Liver (tissue), 9 donors: ENCODE data around the gene JAZF1. TPM values are rescaled to one million over a fixed set of nuclear protein-coding genes. Genes with fewer than 3 reads are reported as not detected.
A peak's percentile ranks its signal among the peaks of the same experiment; 100 is the strongest.

Source experiments
- DNase-seq: peaks from one replicate; pipeline ENCODE4 v3.0.0-alpha.2; 2017; ENCODE audit warnings: low spot score
- H3K27ac ChIP-seq, 2 donors: one replicate each; pipeline ENCODE4 v1.7.0; 2013; ENCODE audit warnings: inconsistent platforms in 2 of 2, low read length in 2 of 2, control low read depth in 1 of 2, low read depth in 1 of 2, mild to moderate bottlenecking in 1 of 2
- H3K27me3 ChIP-seq, 4 donors: one replicate each; pipeline versions ENCODE4 v1.6.1 to v1.7.0; 2013; ENCODE audit warnings: low read length in 3 of 4, inconsistent platforms in 1 of 4, mild to moderate bottlenecking in 1 of 4, moderate library complexity in 1 of 4; ENCODE audit not compliant: control insufficient read depth in 4 of 4, insufficient read depth in 4 of 4
- H3K36me3 ChIP-seq, 4 donors: one replicate each; pipeline versions ENCODE4 v1.6.1 to v1.7.0; 2013; ENCODE audit warnings: low read length in 3 of 4, mild to moderate bottlenecking in 3 of 4, low read depth in 1 of 4, moderate library complexity in 1 of 4; ENCODE audit not compliant: control insufficient read depth in 4 of 4, insufficient read depth in 3 of 4
- H3K4me1 ChIP-seq, 4 donors: one replicate each; pipeline versions ENCODE4 v1.6.1 to v1.7.0; 2013; ENCODE audit warnings: low read length in 3 of 4, mild to moderate bottlenecking in 3 of 4, moderate library complexity in 1 of 4; ENCODE audit not compliant: control insufficient read depth in 4 of 4, insufficient read depth in 4 of 4
- H3K4me3 ChIP-seq, 3 donors: one replicate each; pipeline versions ENCODE4 v1.6.1 to v1.7.0; 2013; ENCODE audit warnings: low read length in 3 of 3, control low read depth in 1 of 3, low read depth in 1 of 3, mild to moderate bottlenecking in 1 of 3
- H3K9ac ChIP-seq, 2 donors: one replicate each; pipeline ENCODE4 v1.7.0; 2013; ENCODE audit warnings: low read length in 2 of 2, mild to moderate bottlenecking in 2 of 2, moderate library complexity in 2 of 2, control low read depth in 1 of 2, low read depth in 1 of 2
- H3K9me3 ChIP-seq, 4 donors: one replicate each; pipeline versions ENCODE4 v1.6.1 to v1.7.0; 2013; ENCODE audit warnings: low read length in 3 of 4; ENCODE audit not compliant: control insufficient read depth in 4 of 4
- ATF3 ChIP-seq: IDR thresholded peaks from 2 replicates; pipeline ENCODE4 v1.6.1; 2016; ENCODE audit warnings: antibody characterized with exemption
- CTCF ChIP-seq: fragments of 150-350 bp; IDR thresholded peaks from 2 replicates; pipeline ENCODE4 v1.5.1; 2017; ENCODE audit warnings: improper control_type of control experiment, low read depth, low read length; ENCODE audit not compliant: missing input control
- EGR1 ChIP-seq, 2 donors: IDR thresholded peaks; 2 replicates each; pipeline ENCODE4 v1.6.1; 2016 to 2018; ENCODE audit warnings: antibody characterized with exemption in 2 of 2, low read depth in 2 of 2
- FOXA1 ChIP-seq: IDR thresholded peaks from 2 replicates; pipeline ENCODE4 v1.6.1; 2016; ENCODE audit warnings: antibody characterized with exemption
- FOXA2 ChIP-seq: IDR thresholded peaks from 2 replicates; pipeline ENCODE4 v1.6.1; 2016; ENCODE audit warnings: antibody characterized with exemption
- GABPA ChIP-seq, 2 donors: IDR thresholded peaks in 1 of 2; conservative IDR thresholded peaks in 1 of 2; 2 replicates each; pipeline ENCODE4 v1.6.1; 2016; ENCODE audit warnings: antibody characterized with exemption in 2 of 2, mild to moderate bottlenecking in 1 of 2, moderate library complexity in 1 of 2
- HNF4A ChIP-seq, 2 donors: conservative IDR thresholded peaks; 2 replicates each; pipeline ENCODE4 v1.6.1; 2016; ENCODE audit warnings: antibody characterized with exemption in 2 of 2, mild to moderate bottlenecking in 2 of 2
- HNF4G ChIP-seq: IDR thresholded peaks from 2 replicates; pipeline ENCODE4 v1.6.1; 2016; ENCODE audit warnings: antibody characterized with exemption
- JUND ChIP-seq, 2 donors: IDR thresholded peaks; 2 replicates each; pipeline ENCODE4 v1.6.1; 2016; ENCODE audit warnings: antibody characterized with exemption in 2 of 2
- MAX ChIP-seq: IDR thresholded peaks from 2 replicates; pipeline ENCODE4 v1.6.1; 2016; ENCODE audit warnings: antibody characterized with exemption
- NR2F2 ChIP-seq: IDR thresholded peaks from 2 replicates; pipeline ENCODE4 v1.6.1; 2016; ENCODE audit warnings: antibody characterized with exemption
- RAD21 ChIP-seq, 2 donors: IDR thresholded peaks; 2 replicates each; pipeline ENCODE4 v1.6.1; 2016; ENCODE audit warnings: antibody characterized with exemption in 2 of 2, mild to moderate bottlenecking in 2 of 2
- REST ChIP-seq: IDR thresholded peaks from 2 replicates; pipeline ENCODE4 v1.6.1; 2016; ENCODE audit warnings: antibody characterized with exemption, mild to moderate bottlenecking
- RXRA ChIP-seq, 2 donors: IDR thresholded peaks; 2 replicates each; pipeline ENCODE4 v1.6.1; 2017 to 2018; ENCODE audit warnings: antibody characterized with exemption in 2 of 2, mild to moderate bottlenecking in 1 of 2
- SP1 ChIP-seq: IDR thresholded peaks from 2 replicates; pipeline ENCODE4 v1.6.1; 2018; ENCODE audit warnings: antibody characterized with exemption, mild to moderate bottlenecking
- TAF1 ChIP-seq: conservative IDR thresholded peaks from 2 replicates; pipeline ENCODE4 v1.6.1; 2016; ENCODE audit warnings: antibody characterized with exemption, mild to moderate bottlenecking
- YY1 ChIP-seq: IDR thresholded peaks from 2 replicates; pipeline ENCODE4 v1.6.1; 2016; ENCODE audit warnings: antibody characterized with exemption, mild to moderate bottlenecking
- ZBTB33 ChIP-seq: IDR thresholded peaks from 2 replicates; pipeline ENCODE4 v1.6.1; 2016; ENCODE audit warnings: antibody characterized with exemption
- WGBS: extraction: QIAGEN DNeasy Blood & Tissue Kit; methylation state at CpG from one replicate; pipeline ENCODE4 v1.1.7; 2013; 5-methylcytosine and 5-hydroxymethylcytosine counted together
- polyA plus RNA-seq, 2 donors: library from polyadenylated mRNA; stranded (reverse) in 1 of 2; unstranded in 1 of 2; fragments of 200-250 nt in 1 of 2; fragments of >200 nt in 1 of 2; fragmentation: Nextera tagmentation in 1 of 2; extraction: Ambion mirVana in 1 of 2; gene quantifications; one replicate each; pipeline versions ENCODE4 v1.2.1 to v1.2.3, GENCODE V29; 2013 to 2015
- total RNA-seq, 2 donors: library from RNA; depleted of rRNA; stranded (reverse); fragments of >200 nt; gene quantifications; one replicate each; pipeline ENCODE4 v1.2.3, GENCODE V29; 2014
- donor health status: healthy.
- donor health status: healthy.
- donor health status: healthy.
- donor health status: healthy.
- donor health status: healthy.

The JAZF1 gene
- total and polyA plus RNA-seq, 4 donors, result 2.7 to 17.8 (median 4.0) TPM

- peaks cover 0 to 22% (median 15%) of the 10 kb centered on the region in 4 donors for H3K4me1 ChIP-seq
Measured at GRCh38 chr7:28182071-28182471, 1.5 kb upstream of the JAZF1 start.

GRCh38 chr7:28181416-28181815 lies 821 bp upstream of the JAZF1 start:
- TF ChIP-seq MAX (no peak), ZBTB33 (no peak), ATF3 (no peak), FOXA2 (no peak), REST (no peak), YY1 (no peak), EGR1 (IDR thresholded peaks at IDR 0.05; ENCODE audit: low read depth in 2 of 2) (no peak), RAD21 (IDR thresholded peaks at IDR 0.05) (no peak), JUND (IDR thresholded peaks at IDR 0.05) (no peak), NR2F2 (no peak), RXRA (IDR thresholded peaks at IDR 0.05) (no peak), CTCF (no peak), TAF1 (no peak), HNF4A (conservative IDR thresholded peaks at IDR 0.05) (no peak), SP1 (no peak), HNF4G (no peak), GABPA (IDR thresholded peaks at IDR 0.05 in 1 of 2, conservative IDR thresholded peaks at IDR 0.05 in 1 of 2) (no peak), FOXA1 (no peak)
- Histone ChIP-seq H3K4me1 (peaks cover 0 to 22% (median 15%) of the 10 kb centered on the region in 4 donors), H3K27ac (no peak overlapping the region), H3K36me3 (no peaks in the 10 kb centered on the region), H3K9me3 (no peaks in the 10 kb centered on the region), H3K4me3 (no peak overlapping the region), H3K9ac (no peak overlapping the region), H3K27me3 (no peaks in the 10 kb centered on the region)
- DNase-seq, result no peak
- WGBS, result 91% methylated on average over 5 of the region's 5 CpGs

More at GRCh38 chr7:28182071-28182471, 1.5 kb upstream of the JAZF1 start:
- H3K9me3 ChIP-seq, result no peaks in the 10 kb centered on the region
- H3K27me3 ChIP-seq, result no peaks in the 10 kb centered on the region
- no peak overlapping the region for H3K27ac ChIP-seq
- no peaks in the 10 kb centered on the region for H3K36me3 ChIP-seq
- no peak overlapping the region for H3K4me3 ChIP-seq
- TF ChIP-seq EGR1 (IDR thresholded peaks at IDR 0.05; ENCODE audit: low read depth in 2 of 2) (no peak), NR2F2 (no peak), FOXA2 (no peak), CTCF (no peak), TAF1 (no peak), YY1 (no peak), HNF4A (conservative IDR thresholded peaks at IDR 0.05) (no peak)
- peak; percentile 74 for DNase-seq
- H3K9ac ChIP-seq, result no peak overlapping the region
- 49% methylated on average over 2 of the region's 2 CpGs for WGBS
